ENCODE data around the gene SRRM5.

DNA sequence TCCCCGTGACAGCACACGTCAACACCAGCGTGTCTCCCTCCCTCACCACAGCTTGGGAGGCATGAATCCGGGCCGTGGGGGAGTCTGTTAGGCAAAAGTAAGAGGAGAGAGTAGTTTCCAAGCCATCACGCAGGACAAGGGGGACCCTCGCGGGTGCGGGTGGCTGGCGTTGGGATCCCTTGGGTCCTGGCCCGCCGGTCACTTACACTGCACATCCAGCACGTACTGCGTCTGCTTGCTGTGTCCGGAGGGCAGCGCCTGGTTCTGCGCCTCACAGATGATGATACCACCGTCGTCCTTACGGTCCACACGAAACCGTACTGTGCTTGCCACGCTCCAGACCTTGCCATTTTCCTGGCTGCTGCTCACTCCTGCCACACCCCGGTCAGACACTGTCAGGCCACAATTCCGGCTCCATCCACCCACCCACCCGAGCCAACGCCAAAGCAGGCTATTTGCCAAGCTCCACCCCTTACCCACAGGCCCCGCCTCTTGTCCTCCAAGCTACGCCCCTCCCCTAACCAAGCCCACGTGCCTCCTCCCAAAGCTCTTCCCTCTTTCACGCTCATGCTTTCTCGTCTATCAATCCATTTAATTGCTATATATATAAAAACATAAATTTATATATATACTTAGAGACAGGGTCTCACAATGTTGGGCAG, 14.2 kb downstream of the SRRM5 start:
- TF ChIP-seq CTCF (IDR thresholded peaks at IDR 0.05): no peak
- TF ChIP-seq POLR2A (IDR thresholded peaks at IDR 0.05): no peak
